Astrocyte of the spinal cord (primary cell): ENCODE data around the gene SASH1.

Source experiments
- DNase-seq: peaks from one replicate; pipeline ENCODE4 v3.0.0; 2011; ENCODE audit warnings: low read depth, low spot score
- H3K4me3 ChIP-seq: 2 replicates; pipeline ENCODE4 v1.5.1; 2011; ENCODE audit warnings: low read depth, mild to moderate bottlenecking, low read length, moderate library complexity
- CTCF ChIP-seq: IDR thresholded peaks from 2 replicates; pipeline ENCODE4 v1.5.1; 2012; ENCODE audit warnings: low read depth, mild to moderate bottlenecking, low read length, inconsistent platforms
- in situ Hi-C: cut with HindIII; loops from 2 replicates; pipeline ENCODE4 v1.10.0; 2017; ENCODE audit warnings: low sequenced_read_pairs

SASH1 gene

GRCh38 chr6:148455225-148455624 is 112.6 kb downstream of the SASH1 start:
- peak; percentile 84 for DNase-seq
- no peak for TF ChIP-seq CTCF
- H3K4me3 ChIP-seq, result no peak overlapping the region
- in situ Hi-C loops, result no loop called here

- in situ Hi-C loops, result no loop called here
- DNase-seq, result no peak
- no peak overlapping the region for H3K4me3 ChIP-seq
- TF ChIP-seq CTCF, result no peak
Measured at GRCh38 chr6:148455674-148456558, 113.3 kb downstream of the SASH1 start.

DNA sequence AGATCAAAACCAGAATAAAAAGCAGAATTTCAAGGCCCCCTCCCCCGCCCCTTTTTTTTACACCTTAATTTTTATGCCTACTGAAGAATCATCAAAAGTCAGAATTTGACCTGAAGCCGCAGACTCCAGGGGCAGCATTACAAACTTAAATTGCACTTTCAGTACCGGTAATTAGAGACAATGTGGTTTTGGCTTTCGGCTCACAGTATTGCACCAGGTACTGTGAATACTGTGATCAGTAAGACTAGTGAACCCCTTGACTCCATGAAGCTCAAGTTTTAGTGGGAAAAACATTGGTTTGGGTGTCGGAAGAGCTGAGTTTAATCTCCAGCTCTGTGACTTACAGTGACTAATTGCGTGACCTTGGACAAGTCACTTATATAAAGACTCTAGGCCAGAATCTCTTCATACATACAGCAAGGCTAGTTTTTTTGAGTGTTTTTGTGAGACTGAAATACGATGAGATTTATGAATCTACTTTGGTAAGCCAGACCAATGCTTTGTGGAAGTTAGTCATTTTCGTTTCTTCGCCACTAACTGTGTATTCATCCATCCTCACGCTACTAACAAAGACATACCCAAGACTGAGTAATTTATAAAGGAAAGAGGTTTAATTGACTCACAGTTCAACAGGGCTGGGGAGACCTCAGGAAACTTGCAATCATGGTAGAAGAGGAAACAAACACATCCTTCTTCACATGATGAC is 114.7 kb downstream of the SASH1 start:
- no peak for TF ChIP-seq CTCF
- H3K4me3 ChIP-seq, result no peak overlapping the region
- DNase-seq, result peak; percentile 64
- in situ Hi-C loops, result no loop called here

GRCh38 chr6:148457843-148458159 is 115.2 kb downstream of the SASH1 start:
- TF ChIP-seq CTCF, result no peak
- in situ Hi-C loops, result no loop called here
- no peak overlapping the region for H3K4me3 ChIP-seq
- DNase-seq, result no peak

DNA sequence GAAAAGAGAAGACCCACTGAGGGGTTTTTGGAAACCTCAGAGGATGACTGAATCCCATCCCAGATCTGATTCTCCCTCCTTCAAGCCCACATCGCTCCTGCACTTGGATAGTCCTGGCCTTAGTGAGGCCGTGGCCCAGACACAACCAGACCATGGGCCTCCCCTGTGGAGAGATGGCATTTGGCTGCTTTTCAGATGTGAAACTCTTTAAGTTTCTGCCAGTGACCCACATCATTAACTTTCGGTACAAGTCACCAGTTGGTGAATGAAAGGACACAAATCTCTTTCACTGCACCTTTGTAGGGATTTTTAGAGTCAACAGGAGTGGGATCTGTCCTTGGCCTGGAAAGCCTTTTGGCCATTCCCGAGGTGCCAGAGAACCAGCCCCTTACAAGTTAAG is 116.6 kb downstream of the SASH1 start:
- no peak for DNase-seq
- H3K4me3 ChIP-seq, result no peak overlapping the region
- in situ Hi-C loops, result no loop called here
- no peak for TF ChIP-seq CTCF

DNA sequence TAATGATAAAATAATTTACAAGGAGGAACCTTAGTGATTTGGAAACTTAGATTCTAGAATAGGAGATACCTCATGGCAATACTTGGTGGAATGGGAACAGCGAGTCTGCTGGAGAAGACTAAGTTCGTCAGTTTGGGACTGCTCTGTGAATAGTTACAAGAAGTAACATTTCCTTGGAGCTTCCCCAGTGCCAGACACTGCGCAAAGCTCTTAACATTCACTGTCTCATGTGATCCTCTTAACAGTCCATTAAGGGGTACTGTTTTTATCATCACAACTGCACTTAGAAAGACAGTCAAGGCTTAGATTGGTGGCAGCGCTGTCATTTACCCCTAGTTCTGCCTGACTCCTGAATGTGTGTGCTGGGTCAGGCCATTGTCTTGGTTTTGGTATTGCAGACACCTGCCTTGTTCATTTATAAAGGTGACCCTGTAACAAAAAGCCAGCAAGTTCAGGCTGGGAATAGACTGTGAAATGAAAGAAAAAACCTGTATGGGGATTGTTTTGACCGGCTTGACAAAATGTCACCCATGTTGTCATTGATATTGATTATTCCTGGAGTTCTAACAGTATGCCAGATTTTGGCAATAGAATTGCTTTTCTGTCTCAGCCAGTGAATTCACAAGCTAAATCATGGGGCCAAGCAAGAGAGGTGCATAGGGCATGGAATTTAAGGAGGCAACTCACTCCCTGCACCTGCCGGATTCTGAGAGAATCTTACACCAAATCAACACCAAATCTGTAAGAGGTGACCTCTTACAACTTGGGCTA is 118.4 kb downstream of the SASH1 start:
- in situ Hi-C loops, result no loop called here
- DNase-seq, result no peak
- H3K4me3 ChIP-seq, result no peak overlapping the region
- no peak for TF ChIP-seq CTCF
